NCI-H2107 treated with DMSO at 0.1 percent for 48 hours (cell line): ENCODE data around the gene PPFIA2.
"Not testable (repeated sequence)": the region's sequence is repeated elsewhere in the genome, so short reads cannot be mapped to it uniquely, and the experiment has no call there.

Experiments
- DNase-seq: peaks from one replicate; lab custom pipeline; 2025; ENCODE audit not compliant: unreplicated experiment; lab: John Stamatoyannopoulos, UW

Gene PPFIA2

DNA sequence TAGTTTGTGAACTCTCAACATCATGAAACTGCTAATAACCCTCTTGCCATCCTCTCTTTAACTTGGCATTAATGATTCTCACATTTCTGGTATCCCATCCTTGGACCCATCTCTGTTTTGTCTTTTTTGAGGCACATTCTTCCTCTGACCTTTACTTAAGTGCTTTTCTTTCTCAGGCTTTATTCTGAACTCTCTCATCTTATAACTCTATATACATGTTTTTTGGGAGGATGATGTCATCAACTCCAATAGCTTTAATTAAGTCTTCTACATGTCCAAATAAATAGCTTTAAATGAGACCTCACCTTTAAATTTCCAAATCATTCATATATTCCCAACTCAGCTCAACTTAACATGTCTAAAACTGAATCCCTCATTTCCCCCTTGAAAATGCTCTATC lies 88.4 kb downstream of the PPFIA2 start:
- no peak for DNase-seq

DNA sequence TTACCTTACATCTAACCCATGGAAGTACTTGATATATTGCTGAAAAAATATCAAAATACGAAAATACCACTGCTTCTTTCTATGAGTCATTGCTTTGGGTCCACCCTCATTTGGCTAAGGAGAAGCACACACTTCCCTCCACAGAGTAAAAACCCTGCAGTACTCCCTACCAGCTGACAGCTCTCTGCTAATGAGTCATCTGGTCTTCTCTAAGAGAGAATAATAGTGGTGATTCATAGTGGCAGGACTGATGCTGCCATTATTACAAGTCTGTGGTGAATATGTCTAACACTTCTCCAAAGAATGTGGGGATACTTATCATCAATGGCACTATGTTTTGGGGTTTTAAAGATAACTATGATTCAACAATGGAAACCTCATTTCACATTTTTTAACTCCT lies 90.7 kb downstream of the PPFIA2 start:
- DNase-seq, result no peak

DNA sequence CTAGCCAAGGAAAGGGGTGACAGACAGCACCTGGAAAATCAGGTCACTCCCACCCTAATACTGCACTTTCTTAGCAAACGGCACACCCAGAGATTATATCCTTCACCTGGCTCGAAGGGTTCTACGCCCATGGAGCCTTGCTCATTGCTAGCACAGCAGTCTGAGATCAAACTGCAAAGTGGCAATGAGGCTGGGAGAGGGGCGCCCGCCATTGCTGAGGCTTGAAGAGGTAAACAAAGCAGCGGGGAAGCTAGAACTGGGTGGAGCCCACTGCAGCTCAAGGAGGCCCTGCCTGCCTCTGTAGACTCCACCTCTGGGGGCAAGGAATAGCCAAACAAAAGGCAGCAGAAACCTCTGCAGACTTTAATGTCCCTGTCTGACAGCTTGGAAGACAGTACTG lies 99.8 kb downstream of the PPFIA2 start:
- not testable (repeated sequence) for DNase-seq

DNA sequence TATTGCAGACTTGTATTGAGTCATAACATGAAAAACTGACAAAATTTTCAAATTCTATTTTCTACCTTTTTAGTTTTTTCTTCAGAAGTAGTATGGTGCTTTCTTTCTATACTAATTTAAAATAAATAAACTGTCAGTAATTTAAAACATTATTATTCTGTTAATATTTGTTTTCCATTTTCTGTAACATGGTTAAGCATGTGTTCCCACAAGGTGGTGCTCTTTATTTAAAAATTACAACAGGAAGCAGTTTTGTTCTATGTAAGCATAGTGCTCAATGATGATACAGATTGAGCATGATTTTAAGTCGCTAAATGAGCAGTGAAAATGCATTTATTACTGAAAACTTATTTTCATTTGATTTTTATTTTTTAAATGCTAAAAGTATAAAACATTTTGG lies 114.6 kb downstream of the PPFIA2 start:
- DNase-seq, result peak; percentile 34

DNA sequence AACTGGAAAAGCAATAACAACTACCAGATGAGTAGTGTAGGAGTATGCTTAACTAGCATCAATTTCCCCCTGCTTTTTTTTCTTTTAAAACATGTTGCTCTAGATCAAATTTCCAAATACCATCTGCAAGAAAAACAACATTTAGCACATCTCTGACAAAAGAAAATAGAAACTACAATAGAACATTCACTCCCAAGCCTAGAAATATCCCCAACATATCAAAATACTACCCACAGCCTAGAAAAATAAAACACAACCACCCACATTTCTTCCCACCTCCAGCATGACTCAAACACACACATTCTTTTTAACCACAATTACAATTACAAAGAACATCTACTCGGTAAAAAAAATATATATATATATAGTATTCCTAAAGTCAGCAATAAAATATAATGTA lies 120.0 kb downstream of the PPFIA2 start:
- DNase-seq, result no peak

DNA sequence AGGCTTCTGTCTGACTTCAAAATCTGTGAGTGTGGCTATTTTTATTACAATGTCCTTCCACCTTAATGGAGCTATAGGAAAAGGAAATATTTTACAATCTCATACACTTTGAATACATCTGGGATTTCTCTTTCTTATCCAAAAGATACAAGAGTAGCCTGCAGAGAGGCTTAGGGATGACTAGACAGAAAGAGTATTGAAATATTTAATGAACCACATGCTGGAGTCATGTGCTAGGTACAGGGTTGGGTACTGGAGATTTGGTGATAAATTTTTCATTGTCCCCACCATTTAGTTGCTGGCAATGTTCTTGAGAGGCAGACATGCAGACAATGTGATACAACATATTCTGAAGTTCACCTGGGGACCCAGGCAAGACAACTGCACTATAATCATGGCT lies 126.0 kb downstream of the PPFIA2 start:
- DNase-seq, result no peak

DNA sequence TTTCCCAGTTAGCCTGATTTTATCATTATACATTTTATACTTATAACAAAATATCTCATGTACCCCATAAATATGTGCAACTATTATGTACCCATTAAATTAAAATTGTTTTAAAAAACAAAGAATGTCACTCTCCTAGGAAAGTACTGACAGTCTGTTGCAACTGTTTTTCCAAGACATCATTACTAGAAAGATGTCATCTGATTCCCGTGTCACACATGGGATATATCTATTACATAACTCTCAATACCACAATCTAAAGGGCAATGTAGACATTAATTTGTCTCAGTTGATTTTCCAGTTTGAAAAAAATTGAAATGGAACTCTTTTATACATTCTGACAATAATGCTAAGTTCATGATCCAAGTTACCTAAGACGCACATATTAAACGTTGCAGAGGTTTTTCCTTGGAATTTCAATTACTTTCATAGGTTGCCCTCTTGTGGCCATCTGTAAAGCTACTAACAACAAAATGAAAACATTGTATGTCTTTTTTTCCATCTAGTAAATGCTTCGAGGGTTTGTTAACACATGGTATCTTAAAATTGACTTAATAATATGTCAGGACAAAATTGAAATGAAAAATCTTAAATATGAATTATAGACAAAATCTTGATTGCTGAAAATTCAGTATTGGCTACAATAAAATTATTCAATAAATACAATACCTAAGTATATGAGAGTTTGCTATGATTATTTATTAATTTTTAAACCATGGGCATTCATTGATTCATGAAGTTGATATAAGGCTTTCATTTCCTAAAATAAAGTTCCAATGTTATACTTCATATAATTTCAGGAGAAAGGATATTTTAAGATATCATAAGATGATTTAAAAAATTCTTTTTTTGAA lies 131.6 kb downstream of the PPFIA2 start:
- DNase-seq, result peak; percentile 72

DNA sequence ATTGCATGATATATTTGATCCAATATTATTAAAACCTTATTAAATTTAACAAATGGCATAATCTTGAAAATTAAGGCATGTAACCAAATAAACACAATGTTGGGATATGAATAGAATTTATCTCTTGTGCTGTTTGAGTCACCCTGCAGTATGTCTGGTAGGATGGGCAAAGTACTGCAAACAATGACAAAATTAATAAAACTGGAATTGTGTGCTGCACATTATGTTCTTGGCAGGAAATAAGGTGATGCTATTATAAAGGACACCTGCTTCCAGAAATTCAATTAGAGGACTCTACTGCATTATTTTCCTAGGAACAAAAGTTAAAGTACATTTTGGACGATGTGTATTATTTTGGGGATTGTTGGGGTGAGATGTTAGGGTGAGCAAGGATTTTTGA lies 132.7 kb downstream of the PPFIA2 start:
- DNase-seq, result no peak

DNA sequence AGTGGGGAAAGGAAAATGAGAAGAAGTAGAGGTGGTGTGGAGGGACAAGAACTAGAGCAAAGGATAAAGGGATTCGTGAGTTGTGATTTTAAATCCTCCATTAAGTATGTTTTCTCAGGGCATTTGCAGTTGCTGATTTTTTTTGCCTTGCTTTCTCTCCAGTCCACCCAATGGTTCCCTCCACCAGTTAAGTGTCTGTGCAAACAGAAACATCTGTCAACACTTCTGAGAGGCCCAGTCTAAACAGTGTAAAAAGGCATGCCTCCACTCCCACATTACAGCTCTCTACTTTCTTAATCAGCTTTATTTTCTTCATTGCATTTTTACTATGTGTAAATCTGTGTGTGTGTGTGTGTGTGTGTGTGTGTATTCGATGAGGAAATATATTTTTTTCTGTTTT lies 141.2 kb downstream of the PPFIA2 start:
- DNase-seq, result no peak

DNA sequence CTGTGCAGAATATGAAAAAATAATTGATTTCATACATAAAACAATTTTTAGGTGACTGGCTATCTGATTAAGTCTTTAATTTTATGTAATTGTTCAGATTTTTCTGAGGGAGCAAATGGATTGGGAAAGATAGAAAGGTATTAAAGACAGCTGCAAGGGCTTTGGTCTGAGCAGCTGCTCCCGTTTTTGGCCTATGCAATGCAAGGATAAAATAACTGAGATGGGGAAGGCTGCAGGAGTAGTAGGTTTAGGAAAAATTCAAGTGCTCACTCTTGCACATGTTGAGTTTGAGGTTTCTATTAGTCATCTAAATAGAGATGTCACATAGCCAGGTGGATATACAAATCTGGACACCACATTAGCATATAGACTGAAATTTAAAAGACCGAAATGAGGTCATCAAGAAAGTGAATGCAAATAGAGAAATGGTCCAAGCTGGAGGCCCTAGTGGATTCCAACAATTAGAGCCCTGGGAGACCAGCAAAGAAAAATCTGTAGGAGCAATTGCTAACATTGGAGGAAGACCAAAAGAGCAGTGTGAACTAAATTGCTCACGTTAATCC lies 144.0 kb downstream of the PPFIA2 start:
- DNase-seq, result no peak

DNA sequence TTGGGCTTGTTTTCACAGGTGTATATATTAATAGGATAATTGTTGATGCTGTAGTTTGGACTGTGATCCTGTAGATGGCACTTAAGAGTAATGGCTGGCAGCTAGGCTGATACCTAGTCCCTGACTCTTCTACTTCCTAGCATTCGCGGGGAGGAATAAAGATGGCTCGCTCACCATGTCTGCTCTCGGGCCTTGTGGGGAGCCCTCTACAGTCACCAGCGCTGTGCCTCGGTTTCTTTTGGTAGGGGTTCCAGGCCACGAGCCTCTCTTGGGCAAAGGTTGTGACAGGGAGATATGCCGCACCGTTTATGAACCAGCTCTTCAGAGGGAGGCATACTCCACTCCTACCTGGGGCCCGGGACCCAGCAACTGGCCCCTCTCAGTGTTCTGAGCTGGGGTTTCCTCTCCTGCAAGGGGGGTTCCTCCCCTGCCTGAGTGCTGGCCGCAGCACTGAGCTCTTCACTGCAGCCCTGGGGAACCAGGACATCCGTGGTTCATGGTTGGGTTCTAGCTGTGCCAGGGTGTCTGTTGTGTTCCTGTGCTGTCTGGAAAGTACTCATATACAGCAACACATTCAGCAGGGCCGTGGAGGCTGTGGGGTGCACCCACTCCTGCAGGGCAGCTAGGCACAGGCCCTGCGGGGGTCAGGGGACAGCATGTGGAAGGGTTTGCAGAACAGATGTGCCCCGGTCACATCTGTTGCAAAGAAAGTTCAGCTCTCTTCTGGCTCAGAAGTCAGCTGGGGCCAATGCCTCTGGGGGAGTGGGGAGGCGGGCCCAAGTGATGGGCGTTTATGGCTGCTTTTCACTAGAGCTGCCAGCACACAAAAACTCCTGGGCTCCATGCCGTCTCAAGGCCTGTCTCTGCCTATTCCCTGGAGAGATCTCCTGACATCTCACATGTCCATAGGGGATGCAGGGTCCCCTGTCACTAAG lies 147.9 kb downstream of the PPFIA2 start:
- DNase-seq, result no peak

DNA sequence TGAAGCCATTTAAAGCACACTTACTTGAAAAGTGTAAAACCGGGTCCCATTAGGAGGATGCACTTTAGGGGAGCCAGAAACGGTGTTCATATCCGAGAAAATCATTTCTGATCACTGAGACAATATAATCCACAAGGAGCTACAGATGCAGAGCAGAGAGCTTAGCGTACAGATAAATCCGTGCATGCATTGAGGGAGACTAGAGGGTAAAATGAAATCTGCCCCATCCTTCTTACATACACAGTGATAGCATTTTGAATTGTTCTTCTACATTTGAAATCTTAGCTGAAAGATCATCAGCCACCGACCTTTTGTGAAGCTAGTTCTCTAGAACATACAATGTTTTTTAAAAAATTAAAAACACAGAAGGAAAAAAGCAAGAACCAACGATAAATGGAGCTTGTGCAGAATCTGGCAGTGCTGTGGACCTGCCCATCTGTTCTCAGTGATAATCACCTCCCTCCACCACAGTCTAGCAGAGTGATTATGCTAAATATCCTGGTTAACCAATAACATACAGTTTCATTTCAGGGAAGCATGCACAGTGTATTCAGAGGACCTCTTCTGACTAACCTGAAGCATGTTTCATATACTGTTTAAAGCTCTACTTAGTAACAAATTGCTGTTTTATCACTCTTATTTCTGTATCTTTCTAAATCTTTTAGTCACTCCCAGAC lies 161.1 kb downstream of the PPFIA2 start:
- DNase-seq, result peak; percentile 57

DNA sequence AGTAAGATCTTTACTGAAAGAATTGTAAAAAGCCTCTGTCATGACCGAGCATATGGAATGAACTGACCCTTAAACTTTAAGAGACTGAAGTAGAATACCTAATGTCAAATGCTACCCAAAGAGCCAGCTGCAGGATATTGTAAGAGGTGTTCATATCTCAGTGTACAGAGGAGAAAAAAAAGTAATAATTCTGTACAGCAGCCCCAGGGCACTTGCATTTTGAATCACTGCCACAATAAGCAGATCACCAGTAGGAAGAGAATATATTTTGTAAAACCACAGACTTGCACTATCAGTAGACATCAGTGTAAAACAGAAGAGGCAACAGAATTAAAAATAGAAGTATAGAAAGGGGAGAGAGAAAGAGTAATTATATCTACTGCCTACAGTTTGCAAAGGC lies 162.6 kb downstream of the PPFIA2 start:
- DNase-seq, result no peak

DNA sequence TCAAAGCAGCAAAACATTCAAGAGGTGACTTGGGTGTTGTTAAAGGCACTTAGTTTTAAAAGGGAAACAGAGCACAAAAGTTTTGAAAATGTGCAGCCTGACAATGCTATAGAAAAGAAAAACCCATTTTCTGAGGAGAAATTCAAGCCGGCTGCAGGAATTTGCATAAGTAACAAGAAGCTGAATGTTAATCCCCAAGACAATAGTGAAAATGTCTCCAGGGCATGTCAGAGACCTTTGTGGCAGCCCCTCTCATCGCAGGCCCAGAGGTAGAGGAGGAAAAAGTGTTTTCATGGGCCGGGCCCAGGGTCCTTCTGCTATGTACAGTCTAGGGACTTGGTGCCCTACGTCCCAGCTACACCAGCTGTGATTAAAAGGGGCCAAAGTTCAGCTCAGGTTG lies 167.9 kb downstream of the PPFIA2 start:
- no peak for DNase-seq

DNA sequence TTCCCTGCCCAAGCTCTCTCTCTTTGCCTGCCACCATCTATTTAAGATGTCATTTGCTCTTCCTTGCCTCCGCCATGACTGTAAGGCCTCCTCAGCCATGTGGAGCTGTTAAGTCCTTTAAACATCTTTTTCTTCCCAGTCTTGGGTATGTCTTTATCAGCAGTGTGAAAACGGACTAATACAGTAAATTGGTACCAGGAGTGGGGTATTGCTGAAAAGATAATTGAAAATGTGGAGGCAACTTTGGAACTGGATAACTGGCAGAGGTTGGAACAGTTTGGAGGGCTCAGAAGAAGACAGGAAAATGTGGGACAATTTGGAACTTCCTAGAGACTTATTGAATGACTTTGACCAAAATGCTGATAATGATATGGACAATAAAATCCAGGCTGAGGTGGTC lies 168.4 kb downstream of the PPFIA2 start:
- not testable (repeated sequence) for DNase-seq

DNA sequence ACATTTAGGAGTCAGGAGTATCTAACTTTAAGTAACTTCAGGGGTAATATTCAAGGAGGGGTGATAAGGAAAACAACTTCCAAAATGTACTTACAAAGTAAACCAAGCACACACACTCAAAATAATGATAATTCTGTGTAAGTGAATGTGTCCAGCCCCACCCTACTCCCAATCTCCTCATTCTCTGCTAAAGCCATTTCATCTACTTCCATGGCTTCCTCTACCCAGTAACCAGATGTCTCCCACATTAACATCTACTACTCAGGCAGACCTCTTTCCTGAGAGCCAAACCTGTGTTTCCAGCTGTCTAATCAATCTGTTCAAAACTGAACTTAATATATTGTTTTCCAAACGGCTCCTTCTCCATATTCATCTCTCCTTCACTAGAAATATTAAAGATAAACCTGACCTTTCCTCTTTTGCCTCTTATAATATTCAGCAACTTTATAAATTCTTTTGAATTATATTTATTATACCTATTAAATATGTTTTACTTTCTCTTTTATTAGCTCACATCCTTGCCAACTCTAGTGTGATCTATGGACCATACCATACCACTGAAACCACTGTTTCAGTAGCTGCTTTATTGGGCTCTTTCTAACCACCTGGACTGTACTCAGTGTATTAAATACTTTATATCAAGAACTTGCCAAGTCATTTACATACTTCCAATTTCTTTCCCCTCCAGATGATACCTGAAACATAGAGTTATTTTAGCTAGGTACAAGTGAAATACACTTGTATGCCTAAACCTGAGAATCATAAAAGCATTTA lies 170.7 kb downstream of the PPFIA2 start:
- no peak for DNase-seq

DNA sequence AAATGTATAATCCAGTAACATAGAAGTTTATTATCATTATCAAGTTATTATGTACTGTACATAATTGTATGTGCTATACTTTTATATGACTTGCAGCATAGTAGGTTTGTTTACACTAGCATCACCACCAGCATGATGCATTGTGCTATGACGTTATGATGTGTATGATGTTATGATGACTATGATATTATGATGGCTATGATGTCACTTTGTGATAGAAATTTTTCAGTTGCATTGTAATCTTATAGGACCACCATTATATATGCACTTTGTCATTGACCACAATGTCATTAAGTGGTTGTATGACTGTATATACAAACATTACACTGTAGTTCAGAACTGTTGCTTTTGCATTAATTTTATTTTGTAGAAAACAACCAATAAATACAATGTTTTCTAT lies 173.4 kb downstream of the PPFIA2 start:
- DNase-seq, result no peak

DNA sequence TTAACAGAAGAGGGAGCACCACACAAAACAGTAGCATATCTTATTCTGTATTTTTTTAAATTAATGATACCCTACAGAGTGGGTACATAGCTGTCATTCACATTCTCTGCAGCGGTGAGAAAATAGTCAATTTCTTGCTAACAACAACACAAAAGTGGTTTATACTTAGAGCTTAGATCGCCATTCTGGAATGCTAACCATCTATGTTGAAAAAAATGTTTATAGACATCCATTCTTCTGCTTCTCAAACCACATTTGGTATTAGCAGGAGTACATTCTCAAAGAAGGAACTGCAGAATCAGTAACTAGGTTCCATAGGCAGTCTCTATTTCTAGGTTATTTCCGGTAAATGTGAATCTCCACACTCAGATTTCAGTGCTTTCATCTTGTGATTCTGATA lies 185.9 kb downstream of the PPFIA2 start:
- DNase-seq, result no peak

DNA sequence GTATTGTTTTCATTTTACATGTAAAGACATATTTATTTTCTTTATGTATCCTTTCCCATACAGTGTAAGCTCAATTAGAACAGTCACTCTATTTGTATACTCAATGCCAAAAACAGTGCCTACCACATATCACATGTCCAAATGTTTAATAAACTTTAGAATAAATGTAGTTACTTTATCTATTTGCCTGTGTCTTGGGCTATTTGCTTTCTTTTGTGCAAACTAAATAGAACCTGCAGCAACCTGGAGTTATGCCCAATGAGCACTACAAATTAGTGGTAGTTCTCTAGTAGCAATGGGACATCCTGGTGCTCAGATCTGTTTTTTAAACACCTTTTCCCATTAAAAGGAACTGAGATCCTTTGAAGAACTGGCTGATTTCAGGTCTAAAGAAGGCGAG lies 186.7 kb downstream of the PPFIA2 start:
- no peak for DNase-seq

DNA sequence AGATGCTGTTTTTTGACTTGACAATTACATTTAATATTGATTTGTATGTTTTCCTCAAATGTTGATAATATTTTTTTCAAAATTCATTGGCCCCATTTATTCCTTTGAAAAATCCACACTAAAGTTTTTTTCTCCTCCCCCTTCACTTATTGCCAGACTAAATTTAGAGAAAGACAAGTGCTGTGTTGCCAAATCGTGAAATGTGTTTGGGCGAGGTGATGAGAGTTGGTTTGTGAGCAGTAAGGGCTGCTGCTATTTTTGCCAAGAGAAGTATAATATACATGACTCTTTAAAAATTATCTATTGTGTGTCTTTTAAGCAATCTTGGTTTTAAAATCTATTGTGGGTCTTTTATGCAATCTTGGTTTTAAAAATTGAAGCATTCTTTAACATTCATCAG lies 188.9 kb downstream of the PPFIA2 start:
- DNase-seq, result no peak
